Measurements from ENCODE around the gene KLK15. TPM values are rescaled to one million over a fixed set of nuclear protein-coding genes. Genes with fewer than 3 reads are reported as not detected.

Gene KLK15
- total and polyA plus RNA-seq, 2 experiments from 2014 or later = not detected

- Histone ChIP-seq H3K9ac (no peak overlapping the region), H3K4me2 (ENCODE audit: unreplicated experiment) (no peak overlapping the region), H2AFZ (no peak overlapping the region), H3K27ac (no peak overlapping the region), H3F3A (ENCODE audit: insufficient read depth) (no peaks in the 10 kb centered on the region), H3K27me3 (replicated peaks; ENCODE audit: insufficient read depth) (peaks cover 6% of the 10 kb centered on the region; the same call in 1 of the 2 replicates), H3K4me3 (no peak overlapping the region), H3K4me1 (ENCODE audit: insufficient read depth) (no peaks in the 10 kb centered on the region), H3K36me3 (ENCODE audit: low read depth) (no peaks in the 10 kb centered on the region), H3K9me3 (ENCODE audit: low read depth) (no peaks in the 10 kb centered on the region), H3K79me2 (ENCODE audit: insufficient read depth) (no peaks in the 10 kb centered on the region), H4K20me1 (ENCODE audit: insufficient read depth) (no peaks in the 10 kb centered on the region), H3K9me2 (ENCODE audit: insufficient read depth) (no peaks in the 10 kb centered on the region)
- DNase-seq = no peak
- no peak for TF ChIP-seq EZH2phosphoT487 (IDR thresholded peaks at IDR 0.05; ENCODE audit: insufficient read depth, low read depth)
- TF ChIP-seq EZH2 (IDR thresholded peaks at IDR 0.05; ENCODE audit: insufficient read depth, poor library complexity, severe bottlenecking) = no peak
- in situ Hi-C loops (cut with MboI) = no loop called here
- WGBS, 2 experiments (ENCODE audit: low coverage in 1 of 2, low lambda C conversion rate in 2 of 2, missing lambda C conversion rate in 2 of 2) = 25 to 27% methylated on average over 12 to 17 of the region's 17 CpGs
Measured at GRCh38 chr19:50830266-50831025, 2.9 kb downstream of the KLK15 start.

- Histone ChIP-seq H3K9me3 (ENCODE audit: low read depth) (no peaks in the 10 kb centered on the region), H4K20me1 (ENCODE audit: insufficient read depth) (no peaks in the 10 kb centered on the region), H3K9me2 (ENCODE audit: insufficient read depth) (no peaks in the 10 kb centered on the region), H3K36me3 (ENCODE audit: low read depth) (no peaks in the 10 kb centered on the region), H3K4me3 (no peak overlapping the region), H3K79me2 (ENCODE audit: insufficient read depth) (no peaks in the 10 kb centered on the region), H3K9ac (no peak overlapping the region), H3K27ac (no peak overlapping the region), H2AFZ (no peak overlapping the region), H3K27me3 (replicated peaks; ENCODE audit: insufficient read depth) (peaks cover 7% of the 10 kb centered on the region; the same call in 1 of the 2 replicates), H3K4me1 (ENCODE audit: insufficient read depth) (no peaks in the 10 kb centered on the region), H3F3A (ENCODE audit: insufficient read depth) (no peaks in the 10 kb centered on the region), H3K4me2 (ENCODE audit: unreplicated experiment) (no peak overlapping the region)
- in situ Hi-C loops (cut with MboI) = no loop called here
- no peak for DNase-seq
- TF ChIP-seq EZH2phosphoT487 (IDR thresholded peaks at IDR 0.05; ENCODE audit: insufficient read depth, low read depth) = no peak
- no peak for TF ChIP-seq EZH2 (IDR thresholded peaks at IDR 0.05; ENCODE audit: insufficient read depth, poor library complexity, severe bottlenecking)
- WGBS, 2 experiments (ENCODE audit: low coverage in 1 of 2, low lambda C conversion rate in 2 of 2, missing lambda C conversion rate in 2 of 2) = 40 to 43% methylated on average over 5 of the region's 5 CpGs
Measured at GRCh38 chr19:50829801-50830200, 3.6 kb downstream of the KLK15 start.

DNA sequence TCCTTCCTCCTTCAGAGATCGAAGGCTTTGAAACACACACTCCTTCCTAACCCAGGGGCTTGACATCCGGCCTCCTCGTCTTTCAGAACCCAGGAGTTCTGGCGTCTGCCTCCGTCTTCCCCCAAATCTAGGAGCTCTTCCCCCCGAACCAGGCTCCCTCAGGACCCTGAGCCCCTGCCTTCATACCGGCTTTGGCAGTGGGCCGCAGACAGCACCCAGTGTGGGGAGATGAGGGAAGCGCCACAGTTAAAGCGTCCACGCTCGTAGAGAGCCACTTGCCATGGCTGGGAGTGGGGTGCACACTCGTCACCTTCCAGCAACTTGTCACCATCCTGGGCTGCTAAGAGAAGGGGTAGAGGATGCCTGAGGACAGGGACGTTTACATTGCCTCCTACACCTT is 5.9 kb downstream of the KLK15 start:
- Histone ChIP-seq H3K36me3 (ENCODE audit: low read depth) (no peaks in the 10 kb centered on the region), H3K27me3 (replicated peaks; ENCODE audit: insufficient read depth) (peaks cover 6% of the 10 kb centered on the region; the same call in 1 of the 2 replicates), H3K4me1 (ENCODE audit: insufficient read depth) (no peaks in the 10 kb centered on the region), H3K79me2 (ENCODE audit: insufficient read depth) (no peaks in the 10 kb centered on the region), H3K9me2 (ENCODE audit: insufficient read depth) (no peaks in the 10 kb centered on the region), H3K4me3 (no peak overlapping the region), H3K9ac (no peak overlapping the region), H2AFZ (no peak overlapping the region), H3F3A (ENCODE audit: insufficient read depth) (no peaks in the 10 kb centered on the region), H3K27ac (no peak overlapping the region), H3K4me2 (ENCODE audit: unreplicated experiment) (no peak overlapping the region), H4K20me1 (ENCODE audit: insufficient read depth) (no peaks in the 10 kb centered on the region), H3K9me3 (ENCODE audit: low read depth) (no peaks in the 10 kb centered on the region)
- TF ChIP-seq EZH2phosphoT487 (IDR thresholded peaks at IDR 0.05; ENCODE audit: insufficient read depth, low read depth) (no peak), EZH2 (IDR thresholded peaks at IDR 0.05; ENCODE audit: insufficient read depth, poor library complexity, severe bottlenecking) (no peak)
- no peak for DNase-seq
- WGBS, 2 experiments (ENCODE audit: low coverage in 1 of 2, low lambda C conversion rate in 2 of 2, missing lambda C conversion rate in 2 of 2) = 56 to 65% methylated on average over 14 of the region's 14 CpGs
- in situ Hi-C loops (cut with MboI) = no loop called here

DNA sequence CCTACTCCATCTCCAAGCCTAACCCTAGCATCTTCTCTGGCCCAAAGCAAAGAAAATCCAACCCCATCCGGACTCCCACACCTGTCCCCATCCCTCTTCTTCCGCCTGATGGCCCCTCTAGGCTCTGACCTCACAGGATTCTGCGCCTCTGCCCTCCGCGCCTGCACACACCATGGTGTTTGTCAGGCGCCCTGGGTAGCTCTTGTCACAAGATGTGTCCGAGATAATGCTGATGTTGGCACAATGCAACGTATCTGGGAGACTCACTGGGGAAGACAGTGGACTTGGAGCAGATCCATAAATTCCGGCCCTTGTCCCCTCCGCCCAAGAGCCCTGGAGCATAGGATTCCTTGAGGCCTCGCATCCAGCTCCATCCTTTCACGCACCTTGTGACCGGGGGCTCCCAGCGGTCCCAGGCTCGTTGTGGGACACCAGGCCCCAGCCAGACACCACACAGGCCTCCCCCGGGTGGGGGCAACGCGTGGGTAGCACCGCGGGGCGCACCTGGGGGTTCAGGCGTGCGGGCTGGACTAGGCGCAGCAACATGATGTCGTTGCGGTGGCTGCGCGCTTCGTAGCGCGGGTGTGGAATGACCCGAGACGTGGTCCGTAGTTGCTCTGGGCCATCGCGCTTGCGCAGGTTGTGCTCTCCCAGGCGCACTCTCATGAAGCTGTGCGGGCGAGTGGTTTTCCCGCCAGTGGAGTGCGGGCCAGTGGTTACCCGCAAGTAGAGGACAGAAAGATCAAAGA is 6.7 kb downstream of the KLK15 start:
- Histone ChIP-seq H3K9me2 (ENCODE audit: insufficient read depth) (no peaks in the 10 kb centered on the region), H3K9ac (no peak overlapping the region), H3K36me3 (ENCODE audit: low read depth) (no peaks in the 10 kb centered on the region), H3F3A (ENCODE audit: insufficient read depth) (no peaks in the 10 kb centered on the region), H3K9me3 (ENCODE audit: low read depth) (no peaks in the 10 kb centered on the region), H4K20me1 (ENCODE audit: insufficient read depth) (no peaks in the 10 kb centered on the region), H3K4me1 (ENCODE audit: insufficient read depth) (no peaks in the 10 kb centered on the region), H3K79me2 (ENCODE audit: insufficient read depth) (no peaks in the 10 kb centered on the region), H3K4me3 (no peak overlapping the region), H3K27me3 (replicated peaks; ENCODE audit: insufficient read depth) (peaks cover 11% of the 10 kb centered on the region; the same call in 1 of the 2 replicates), H2AFZ (no peak overlapping the region), H3K27ac (no peak overlapping the region), H3K4me2 (ENCODE audit: unreplicated experiment) (no peak overlapping the region)
- no peak for DNase-seq
- no peak for TF ChIP-seq EZH2phosphoT487 (IDR thresholded peaks at IDR 0.05; ENCODE audit: insufficient read depth, low read depth)
- TF ChIP-seq EZH2 (IDR thresholded peaks at IDR 0.05; ENCODE audit: insufficient read depth, poor library complexity, severe bottlenecking) = no peak
- in situ Hi-C loops (cut with MboI) = no loop called here
- WGBS, 2 experiments (ENCODE audit: low coverage in 1 of 2, low lambda C conversion rate in 2 of 2, missing lambda C conversion rate in 2 of 2) = 61 to 67% methylated on average over 40 to 43 of the region's 43 CpGs

Data from GM23248 (cell line).